Measurements from ENCODE around the gene SAMD7.

- TF ChIP-seq POLR2A (IDR thresholded peaks at IDR 0.05; ENCODE audit: low read depth, low read length) = no peak
- peak; percentile 78 for TF ChIP-seq POU2F2 (IDR thresholded peaks at IDR 0.05; ENCODE audit: low read depth, low read length)
- no peak for TF ChIP-seq POLR2AphosphoS5 (IDR thresholded peaks at IDR 0.05; ENCODE audit: low read depth, low read length)
- no peak for TF ChIP-seq TAF1 (IDR thresholded peaks at IDR 0.05; ENCODE audit: low read depth, low read length)
Measured at GRCh38 chr3:169945313-169945712, 33.9 kb downstream of the SAMD7 start.

Data from GM12891 (cell line).